Skeletal muscle satellite cell (primary cell): ENCODE data around the gene TIFAB.

Experiments
- H3K27me3 ChIP-seq: 2 replicates; pipeline ENCODE4 v1.7.0; 2013; ENCODE audit warnings: low read length; ENCODE audit not compliant: control insufficient read depth, insufficient read depth
- H3K36me3 ChIP-seq: 2 replicates; pipeline ENCODE4 v1.7.0; 2013; ENCODE audit warnings: mild to moderate bottlenecking, control low read depth, low read length; ENCODE audit not compliant: insufficient read depth
- H3K4me1 ChIP-seq: 2 replicates; pipeline ENCODE4 v1.7.0; 2013; ENCODE audit warnings: low read length; ENCODE audit not compliant: control insufficient read depth, insufficient read depth
- H3K4me2 ChIP-seq: 2 replicates; pipeline ENCODE4 v1.7.0; 2013; ENCODE audit warnings: mild to moderate bottlenecking, low read length
- H3K4me3 ChIP-seq: 2 replicates; pipeline ENCODE4 v1.7.0; 2013; ENCODE audit warnings: low read length
- H3K9ac ChIP-seq: 2 replicates; pipeline ENCODE4 v1.7.0; 2013; ENCODE audit warnings: mild to moderate bottlenecking, low read depth, low read length, moderate library complexity
- H3K9me3 ChIP-seq: replicated peaks from 2 replicates; pipeline ENCODE4 v1.7.0; 2013; ENCODE audit warnings: mild to moderate bottlenecking, control low read depth, low read length

The TIFAB gene

GRCh38 chr5:135454946-135455345, 2.8 kb upstream of the TIFAB start:
- H3K4me3 ChIP-seq: no peak overlapping the region
- no peak overlapping the region for H3K9ac ChIP-seq
- H3K36me3 ChIP-seq: no peaks in the 10 kb centered on the region
- peaks cover 47% of the 10 kb centered on the region for H3K27me3 ChIP-seq
- peaks cover 17% of the 10 kb centered on the region for H3K4me1 ChIP-seq
- no peaks in the 10 kb centered on the region for H3K9me3 ChIP-seq
- no peak overlapping the region for H3K4me2 ChIP-seq

- Histone ChIP-seq H3K36me3 (no peaks in the 10 kb centered on the region), H3K4me3 (no peak overlapping the region), H3K4me2 (no peak overlapping the region), H3K27me3 (peaks cover 47% of the 10 kb centered on the region), H3K9me3 (no peaks in the 10 kb centered on the region), H3K4me1 (peaks cover 13% of the 10 kb centered on the region), H3K9ac (no peak overlapping the region)
Measured at GRCh38 chr5:135453613-135454012, 1.5 kb upstream of the TIFAB start.

- H3K36me3 ChIP-seq: no peaks in the 10 kb centered on the region
- no peak overlapping the region for H3K9ac ChIP-seq
- no peak overlapping the region for H3K4me3 ChIP-seq
- H3K4me2 ChIP-seq: no peak overlapping the region
- H3K4me1 ChIP-seq: peaks cover 12% of the 10 kb centered on the region
- H3K27me3 ChIP-seq: peaks cover 64% of the 10 kb centered on the region
- no peaks in the 10 kb centered on the region for H3K9me3 ChIP-seq
Measured at GRCh38 chr5:135451581-135452320, 400 bp downstream of the TIFAB start.

GRCh38 chr5:135450952-135451351, 1.2 kb downstream of the TIFAB start:
- no peaks in the 10 kb centered on the region for H3K9me3 ChIP-seq
- no peak overlapping the region for H3K4me3 ChIP-seq

GRCh38 chr5:135450336-135450735, 1.8 kb downstream of the TIFAB start:
- peaks cover 71% of the 10 kb centered on the region for H3K27me3 ChIP-seq
- no peaks in the 10 kb centered on the region for H3K4me1 ChIP-seq

More at GRCh38 chr5:135450952-135451351, 1.2 kb downstream of the TIFAB start:
- Histone ChIP-seq H3K36me3 (no peaks in the 10 kb centered on the region), H3K4me1 (peaks cover 4% of the 10 kb centered on the region), H3K27me3 (peaks cover 71% of the 10 kb centered on the region), H3K9ac (no peak overlapping the region), H3K4me2 (no peak overlapping the region)

GRCh38 chr5:135449644-135450043, 2.5 kb downstream of the TIFAB start:
- Histone ChIP-seq H3K9me3 (no peaks in the 10 kb centered on the region), H3K4me3 (no peak overlapping the region), H3K4me2 (no peak overlapping the region), H3K36me3 (no peaks in the 10 kb centered on the region), H3K9ac (no peak overlapping the region), H3K27me3 (peaks cover 71% of the 10 kb centered on the region), H3K4me1 (no peaks in the 10 kb centered on the region)

More at GRCh38 chr5:135450336-135450735, 1.8 kb downstream of the TIFAB start:
- Histone ChIP-seq H3K4me2 (no peak overlapping the region), H3K9me3 (no peaks in the 10 kb centered on the region), H3K36me3 (no peaks in the 10 kb centered on the region), H3K9ac (no peak overlapping the region), H3K4me3 (no peak overlapping the region)

- Histone ChIP-seq H3K4me1 (no peaks in the 10 kb centered on the region), H3K36me3 (no peaks in the 10 kb centered on the region), H3K9ac (no peak overlapping the region), H3K4me3 (no peak overlapping the region), H3K27me3 (peaks cover 78% of the 10 kb centered on the region), H3K4me2 (no peak overlapping the region), H3K9me3 (no peaks in the 10 kb centered on the region)
Measured at GRCh38 chr5:135448791-135449507, 3.2 kb downstream of the TIFAB start.

- Histone ChIP-seq H3K4me2 (no peak overlapping the region), H3K9ac (no peak overlapping the region), H3K4me3 (no peak overlapping the region), H3K27me3 (peaks cover 81% of the 10 kb centered on the region), H3K36me3 (no peaks in the 10 kb centered on the region), H3K4me1 (no peaks in the 10 kb centered on the region), H3K9me3 (no peaks in the 10 kb centered on the region)
Measured at GRCh38 chr5:135448071-135448739, 3.9 kb downstream of the TIFAB start.

GRCh38 chr5:135447298-135447929, 4.7 kb downstream of the TIFAB start, which contains the start of gene DCANP1:
Gene DCANP1 (minus strand): TSS chr5:135447348. CDS start chr5:135447108, 240 bp downstream.
- Histone ChIP-seq H3K4me2 (no peak within 1 kb of the TSS), H3K9me3 (no peaks in the 10 kb centered on the region), H3K9ac (no peak within 1 kb of the TSS), H3K4me1 (no peaks in the 10 kb centered on the region), H3K27me3 (peaks cover 81% of the 10 kb centered on the region), H3K4me3 (no peak within 1 kb of the TSS), H3K36me3 (no peaks in the 10 kb centered on the region)

GRCh38 chr5:135446615-135447014, 5.5 kb downstream of the TIFAB start:
- H3K4me3 ChIP-seq: no peak overlapping the region
- H3K9me3 ChIP-seq: no peaks in the 10 kb centered on the region
- H3K4me2 ChIP-seq: no peak overlapping the region
- no peak overlapping the region for H3K9ac ChIP-seq
- H3K27me3 ChIP-seq: peaks cover 74% of the 10 kb centered on the region
- H3K36me3 ChIP-seq: no peaks in the 10 kb centered on the region
- no peaks in the 10 kb centered on the region for H3K4me1 ChIP-seq

GRCh38 chr5:135446206-135446605, 5.9 kb downstream of the TIFAB start:
- no peaks in the 10 kb centered on the region for H3K4me1 ChIP-seq
- no peaks in the 10 kb centered on the region for H3K9me3 ChIP-seq
- H3K36me3 ChIP-seq: no peaks in the 10 kb centered on the region
- no peak overlapping the region for H3K4me2 ChIP-seq
- H3K9ac ChIP-seq: no peak overlapping the region
- no peak overlapping the region for H3K4me3 ChIP-seq
- H3K27me3 ChIP-seq: peaks cover 73% of the 10 kb centered on the region
